Mesenchymal stem cell (in vitro differentiated cells and primary cell): ENCODE measurements around the gene PHOSPHO1.

Experiments used
- DNase-seq: peaks from one replicate; pipeline ENCODE4 v3.0.0-alpha.2; 2013
- H2AFZ ChIP-seq: one replicate; pipeline ENCODE4 v1.6.1; 2013; ENCODE audit warnings: low read depth, mild to moderate bottlenecking, control low read depth, inconsistent platforms, low read length, moderate library complexity
- H2AK5ac ChIP-seq: 2 replicates; pipeline ENCODE4 v1.6.1; 2013; ENCODE audit warnings: low read length, moderate library complexity, mild to moderate bottlenecking, inconsistent platforms; ENCODE audit not compliant: severe bottlenecking
- H2BK120ac ChIP-seq: one replicate; pipeline ENCODE4 v1.6.1; 2013; ENCODE audit warnings: low read depth, mild to moderate bottlenecking, inconsistent platforms, low read length, moderate library complexity
- H2BK12ac ChIP-seq, 2 experiments: one replicate each; pipeline ENCODE4 v1.6.1; 2013; ENCODE audit warnings: inconsistent platforms in 2 of 2, low read length in 2 of 2, mild to moderate bottlenecking in 2 of 2, moderate library complexity in 2 of 2, control low read depth in 1 of 2
- H2BK15ac ChIP-seq: one replicate; pipeline ENCODE4 v1.6.1; 2013; ENCODE audit warnings: mild to moderate bottlenecking, low read depth, inconsistent platforms; ENCODE audit not compliant: poor library complexity, severe bottlenecking
- H2BK5ac ChIP-seq: 2 replicates; pipeline ENCODE4 v1.6.1; 2013; ENCODE audit warnings: low read depth, mild to moderate bottlenecking, low read length, control low read depth, inconsistent platforms; ENCODE audit not compliant: poor library complexity, severe bottlenecking
- H3K14ac ChIP-seq, 2 experiments: one replicate each; pipeline ENCODE4 v1.6.1; 2013; ENCODE audit warnings: inconsistent platforms in 2 of 2, low read length in 2 of 2, control low read depth in 1 of 2, mild to moderate bottlenecking in 1 of 2, moderate library complexity in 1 of 2
- H3K18ac ChIP-seq, 2 experiments: one replicate each; pipeline ENCODE4 v1.6.1; 2013; ENCODE audit warnings: inconsistent platforms in 2 of 2, low read length in 2 of 2, control low read depth in 1 of 2, low read depth in 1 of 2, mild to moderate bottlenecking in 1 of 2
- H3K23ac ChIP-seq, 2 experiments: one replicate each; pipeline ENCODE4 v1.6.1; 2013; ENCODE audit warnings: inconsistent platforms in 2 of 2, low read length in 2 of 2, mild to moderate bottlenecking in 2 of 2, moderate library complexity in 2 of 2, control low read depth in 1 of 2
- H3K27ac ChIP-seq: 2 replicates; pipeline ENCODE4 v1.5.1; 2013; ENCODE audit warnings: mild to moderate bottlenecking, moderate library complexity, low read length, control low read depth, inconsistent platforms; ENCODE audit not compliant: poor library complexity, severe bottlenecking
- H3K27me3 ChIP-seq, 2 experiments: 2 replicates each; pipeline versions ENCODE4 v1.6.1 to v1.7.0; 2013; ENCODE audit warnings: low read length in 2 of 2, mild to moderate bottlenecking in 2 of 2, moderate library complexity in 2 of 2, control low read depth in 1 of 2, inconsistent platforms in 1 of 2; ENCODE audit not compliant: control insufficient read depth in 1 of 2, insufficient read depth in 1 of 2
- H3K36me3 ChIP-seq, 2 experiments: 2 replicates each; pipeline versions ENCODE4 v1.6.1 to v1.7.0; 2013; ENCODE audit warnings: low read length in 2 of 2, control low read depth in 1 of 2, inconsistent platforms in 1 of 2, low read depth in 1 of 2, mild to moderate bottlenecking in 1 of 2; ENCODE audit not compliant: insufficient read depth in 2 of 2, control insufficient read depth in 1 of 2
- H3K4ac ChIP-seq, 2 experiments: one replicate each; pipeline ENCODE4 v1.6.1; 2013; ENCODE audit warnings: inconsistent platforms in 2 of 2, low read length in 2 of 2, mild to moderate bottlenecking in 2 of 2, moderate library complexity in 2 of 2, control low read depth in 1 of 2, low read depth in 1 of 2
- H3K4me1 ChIP-seq: 2 replicates; pipeline ENCODE4 v1.6.1; 2013; ENCODE audit warnings: low read depth, low read length, control low read depth; ENCODE audit not compliant: control insufficient read depth, insufficient read depth
- H3K4me2 ChIP-seq: 2 replicates; pipeline ENCODE4 v1.6.1; 2013; ENCODE audit warnings: low read length, mild to moderate bottlenecking, inconsistent platforms; ENCODE audit not compliant: poor library complexity, severe bottlenecking
- H3K4me3 ChIP-seq, 2 experiments: 2 replicates each; pipeline versions ENCODE4 v1.5.1 to v1.7.0; 2013; ENCODE audit warnings: low read length in 2 of 2, mild to moderate bottlenecking in 2 of 2, control low read depth in 1 of 2, low read depth in 1 of 2; ENCODE audit not compliant: insufficient read depth in 1 of 2
- H3K79me1 ChIP-seq: replicated peaks from 2 replicates; pipeline ENCODE4 v1.6.1; 2013; ENCODE audit warnings: mild to moderate bottlenecking, control low read depth, low read length, inconsistent platforms; ENCODE audit not compliant: poor library complexity, severe bottlenecking
- H3K9ac ChIP-seq: 2 replicates; pipeline ENCODE4 v1.7.0; 2013; ENCODE audit warnings: mild to moderate bottlenecking, low read length, moderate library complexity
- H3K9me3 ChIP-seq: 2 replicates; pipeline ENCODE4 v1.7.0; 2013; ENCODE audit warnings: mild to moderate bottlenecking, low read length; ENCODE audit not compliant: control insufficient read depth
- H4K8ac ChIP-seq: one replicate; pipeline ENCODE4 v1.6.1; 2013; ENCODE audit warnings: inconsistent platforms, mild to moderate bottlenecking, low read length, moderate library complexity
- H4K91ac ChIP-seq: one replicate; pipeline ENCODE4 v1.6.1; 2013; ENCODE audit warnings: mild to moderate bottlenecking, low read length, inconsistent platforms
- WGBS: methylation state at CpG from one replicate; pipeline ENCODE4 v1.1.7; 2013; ENCODE audit warnings: mixed read lengths; 5-methylcytosine and 5-hydroxymethylcytosine counted together

PHOSPHO1 gene

GRCh38 chr17:49227436-49228261 lies 2.9 kb downstream of the PHOSPHO1 start:
- Histone ChIP-seq H2BK15ac (no peak overlapping the region), H3K14ac (no peak overlapping the region), H3K18ac (no peak overlapping the region), H3K27me3 (peaks cover 46 to 75% of the 10 kb centered on the region in 2 experiments), H3K4me3 (no peak overlapping the region), H4K91ac (no peak overlapping the region), H3K4me2 (no peak overlapping the region), H3K23ac (no peak overlapping the region), H3K9me3 (no peaks in the 10 kb centered on the region), H4K8ac (no peak overlapping the region), H2BK12ac (no peak overlapping the region), H2AFZ (no peak overlapping the region), H3K9ac (no peak overlapping the region), H3K4ac (no peak overlapping the region), H3K27ac (no peak overlapping the region), H2AK5ac (no peak overlapping the region), H2BK120ac (no peak overlapping the region), H2BK5ac (no peak overlapping the region), H3K79me1 (no peaks in the 10 kb centered on the region), H3K36me3 (no peaks in the 10 kb centered on the region), H3K4me1 (peaks cover 30% of the 10 kb centered on the region)
- WGBS, result 19% methylated on average over 4 of the region's 5 CpGs
- peak; percentile 68 for DNase-seq

GRCh38 chr17:49226771-49227435 lies 3.7 kb downstream of the PHOSPHO1 start:
- no peak overlapping the region for H2AK5ac ChIP-seq
- H3K4me2 ChIP-seq, result no peak overlapping the region
- H2BK5ac ChIP-seq, result no peak overlapping the region
- H2BK15ac ChIP-seq, result no peak overlapping the region
- H3K18ac ChIP-seq, result no peak overlapping the region
- H3K36me3 ChIP-seq, result peaks cover 0 to 2% of the 10 kb centered on the region in 2 experiments
- H3K9me3 ChIP-seq, result no peaks in the 10 kb centered on the region
- H4K91ac ChIP-seq, result no peak overlapping the region
- no peaks in the 10 kb centered on the region for H3K79me1 ChIP-seq
- no peak overlapping the region for H3K23ac ChIP-seq
- H2BK120ac ChIP-seq, result no peak overlapping the region
- 85% methylated on average over 3 of the region's 3 CpGs for WGBS
- H3K27me3 ChIP-seq, result peaks cover 50 to 82% of the 10 kb centered on the region in 2 experiments
- no peak for DNase-seq
- H2BK12ac ChIP-seq, result no peak overlapping the region
- no peak overlapping the region for H3K27ac ChIP-seq
- H3K4me3 ChIP-seq, result no peak overlapping the region
- H4K8ac ChIP-seq, result no peak overlapping the region
- no peak overlapping the region for H3K9ac ChIP-seq
- H2AFZ ChIP-seq, result no peak overlapping the region
- peaks cover 30% of the 10 kb centered on the region for H3K4me1 ChIP-seq
- no peak overlapping the region for H3K14ac ChIP-seq
- no peak overlapping the region for H3K4ac ChIP-seq

GRCh38 chr17:49225554-49226236 lies 4.9 kb downstream of the PHOSPHO1 start:
- Histone ChIP-seq H3K36me3 (peaks cover 0 to 2% of the 10 kb centered on the region in 2 experiments), H2AK5ac (no peak overlapping the region), H3K9ac (no peak overlapping the region), H2BK12ac (no peak overlapping the region), H2BK120ac (no peak overlapping the region), H4K8ac (no peak overlapping the region), H4K91ac (no peak overlapping the region), H3K79me1 (no peaks in the 10 kb centered on the region), H3K9me3 (no peaks in the 10 kb centered on the region), H3K4me2 (no peak overlapping the region), H3K14ac (no peak overlapping the region), H2AFZ (no peak overlapping the region), H3K4me3 (no peak overlapping the region), H3K18ac (no peak overlapping the region), H2BK15ac (no peak overlapping the region), H3K27ac (no peak overlapping the region), H3K23ac (no peak overlapping the region), H2BK5ac (no peak overlapping the region), H3K27me3 (peaks cover 50 to 77% of the 10 kb centered on the region in 2 experiments), H3K4me1 (peaks cover 26% of the 10 kb centered on the region), H3K4ac (no peak overlapping the region)
- WGBS, result 90% methylated on average over 8 of the region's 8 CpGs
- DNase-seq, result no peak

GRCh38 chr17:49224997-49225337 lies 5.6 kb downstream of the PHOSPHO1 start:
- WGBS, result 50% methylated on average over 4 of the region's 11 CpGs
- H3K4me1 ChIP-seq, result peaks cover 22% of the 10 kb centered on the region

More at GRCh38 chr17:49224997-49225337, 5.6 kb downstream of the PHOSPHO1 start:
- Histone ChIP-seq H3K18ac (no peak overlapping the region), H2AK5ac (no peak overlapping the region), H2BK120ac (no peak overlapping the region), H2BK12ac (no peak overlapping the region), H2AFZ (no peak overlapping the region), H3K4me2 (peak overlapping the region; percentile 70), H3K79me1 (no peaks in the 10 kb centered on the region), H3K36me3 (peaks cover 0 to 5% of the 10 kb centered on the region in 2 experiments), H2BK5ac (no peak overlapping the region), H3K4ac (no peak overlapping the region), H4K8ac (no peak overlapping the region), H3K9me3 (no peaks in the 10 kb centered on the region), H3K27ac (no peak overlapping the region), H4K91ac (no peak overlapping the region), H3K23ac (peak overlapping the region in 1 of 2 experiments; percentile 6), H3K9ac (no peak overlapping the region), H3K14ac (no peak overlapping the region), H2BK15ac (no peak overlapping the region), H3K27me3 (peaks cover 50 to 81% of the 10 kb centered on the region in 2 experiments), H3K4me3 (peak overlapping the region in 1 of 2 experiments; percentile 11)
- no peak for DNase-seq
